Stimulated activated naive B cell treated with anti-CD40 and anti-IgM and Interleukin-4, amounts not matched to agents 10 μg/mL and 1 μg/mL and 100 μg/mL, for 72 hours (primary cell): ENCODE results near the gene STAT4.

Source experiments
- ATAC-seq, 2 donors: fragments of 150-1000 bp; cut with Tn5 transposase; replicated peaks; 2 replicates each; pipeline ENCODE4 v1.10.0; 2021; ENCODE audit warnings: moderate library complexity in 1 of 2
- DNase-seq: peaks from one replicate; pipeline ENCODE4 v3.0.0; 2021
- H3K27ac Mint-ChIP-seq: one replicate; pipeline ENCODE4 v1.8.0; 2022; ENCODE audit warnings: mild to moderate bottlenecking, mixed read lengths
- H3K27me3 Mint-ChIP-seq, 2 donors: one replicate each; pipeline ENCODE4 v1.8.0; 2022; ENCODE audit warnings: mixed read lengths in 2 of 2
- H3K36me3 Mint-ChIP-seq, 2 donors: one replicate each; pipeline ENCODE4 v1.8.0; 2022; ENCODE audit warnings: mixed read lengths in 2 of 2, mild to moderate bottlenecking in 1 of 2
- H3K4me1 Mint-ChIP-seq, 2 donors: one replicate each; pipeline ENCODE4 v1.8.0; 2022; ENCODE audit warnings: mixed read lengths in 2 of 2, mild to moderate bottlenecking in 1 of 2
- H3K4me3 Mint-ChIP-seq, 2 donors: one replicate each; pipeline ENCODE4 v1.8.0; 2022; ENCODE audit warnings: mild to moderate bottlenecking in 2 of 2, mixed read lengths in 2 of 2, moderate library complexity in 1 of 2
- H3K9me3 Mint-ChIP-seq, 2 donors: one replicate each; pipeline ENCODE4 v1.8.0; 2022; ENCODE audit warnings: mixed read lengths in 2 of 2, mild to moderate bottlenecking in 1 of 2

The STAT4 gene

GRCh38 chr2:191066197-191066918 lies 84.4 kb downstream of the STAT4 start:
- Mint-ChIP-seq H3K36me3 (peaks cover 45 to 46% of the 10 kb centered on the region in 2 donors), H3K27me3 (no peaks in the 10 kb centered on the region), H3K4me3 (no peak overlapping the region), H3K4me1 (peaks cover 5 to 15% of the 10 kb centered on the region in 2 donors), H3K9me3 (no peaks in the 10 kb centered on the region), H3K27ac (no peak overlapping the region)
- no peak for ATAC-seq
- DNase-seq = no peak

GRCh38 chr2:191065785-191066184 lies 85.0 kb downstream of the STAT4 start:
- Mint-ChIP-seq H3K9me3 (no peaks in the 10 kb centered on the region), H3K27me3 (no peaks in the 10 kb centered on the region), H3K4me1 (peaks cover 5 to 15% of the 10 kb centered on the region in 2 donors), H3K27ac (no peak overlapping the region), H3K36me3 (peaks cover 47 to 49% of the 10 kb centered on the region in 2 donors), H3K4me3 (no peak overlapping the region)
- DNase-seq (no peak), ATAC-seq (no peak)

GRCh38 chr2:191064590-191064989 lies 86.2 kb downstream of the STAT4 start:
- no peak overlapping the region for H3K27ac Mint-ChIP-seq
- no peak overlapping the region for H3K4me3 Mint-ChIP-seq
- no peak for ATAC-seq
- no peak for DNase-seq
- H3K27me3 Mint-ChIP-seq = no peaks in the 10 kb centered on the region
- H3K36me3 Mint-ChIP-seq = peaks cover 43 to 44% of the 10 kb centered on the region in 2 donors
- H3K9me3 Mint-ChIP-seq = no peaks in the 10 kb centered on the region
- peaks cover 4 to 15% of the 10 kb centered on the region in 2 donors for H3K4me1 Mint-ChIP-seq

- ATAC-seq (no peak), DNase-seq (no peak)
- no peak overlapping the region for H3K4me3 Mint-ChIP-seq
- peaks cover 4 to 15% of the 10 kb centered on the region in 2 donors for H3K4me1 Mint-ChIP-seq
- H3K27me3 Mint-ChIP-seq = no peaks in the 10 kb centered on the region
- no peaks in the 10 kb centered on the region for H3K9me3 Mint-ChIP-seq
- peaks cover 43 to 44% of the 10 kb centered on the region in 2 donors for H3K36me3 Mint-ChIP-seq
- no peak overlapping the region for H3K27ac Mint-ChIP-seq
Observed at GRCh38 chr2:191063584-191063983, 87.2 kb downstream of the STAT4 start.

GRCh38 chr2:191061381-191061980 lies 89.3 kb downstream of the STAT4 start:
- H3K27ac Mint-ChIP-seq = no peak overlapping the region
- H3K4me1 Mint-ChIP-seq = peaks cover 4 to 10% of the 10 kb centered on the region in 2 donors
- H3K4me3 Mint-ChIP-seq = no peak overlapping the region
- peaks cover 41 to 45% of the 10 kb centered on the region in 2 donors for H3K36me3 Mint-ChIP-seq
- no peaks in the 10 kb centered on the region for H3K27me3 Mint-ChIP-seq
- ATAC-seq (no peak), DNase-seq (no peak)
- no peaks in the 10 kb centered on the region for H3K9me3 Mint-ChIP-seq

- no peak overlapping the region for H3K4me3 Mint-ChIP-seq
- H3K4me1 Mint-ChIP-seq = peaks cover 0 to 6% of the 10 kb centered on the region in 2 donors
- H3K9me3 Mint-ChIP-seq = no peaks in the 10 kb centered on the region
- H3K27ac Mint-ChIP-seq = no peak overlapping the region
- H3K36me3 Mint-ChIP-seq = peaks cover 33 to 40% of the 10 kb centered on the region in 2 donors
- no peak for DNase-seq
- no peaks in the 10 kb centered on the region for H3K27me3 Mint-ChIP-seq
- ATAC-seq = no peak
Observed at GRCh38 chr2:191059308-191059707, 91.5 kb downstream of the STAT4 start.

- no peak overlapping the region for H3K4me3 Mint-ChIP-seq
- H3K27ac Mint-ChIP-seq = no peak overlapping the region
Observed at GRCh38 chr2:191056228-191056627, 94.6 kb downstream of the STAT4 start.

GRCh38 chr2:191053256-191053655 lies 97.5 kb downstream of the STAT4 start:
- no peak overlapping the region for H3K27ac Mint-ChIP-seq
- H3K9me3 Mint-ChIP-seq = no peaks in the 10 kb centered on the region
- peaks cover 2 to 6% of the 10 kb centered on the region in 2 donors for H3K4me1 Mint-ChIP-seq
- peaks cover 3% of the 10 kb centered on the region in 2 donors for H3K36me3 Mint-ChIP-seq
- DNase-seq = no peak
- no peaks in the 10 kb centered on the region for H3K27me3 Mint-ChIP-seq
- ATAC-seq = no peak
- no peak overlapping the region for H3K4me3 Mint-ChIP-seq

More at GRCh38 chr2:191056228-191056627, 94.6 kb downstream of the STAT4 start:
- DNase-seq (no peak), ATAC-seq (no peak)
- H3K36me3 Mint-ChIP-seq = peaks cover 12 to 15% of the 10 kb centered on the region in 2 donors
- peaks cover 0 to 6% of the 10 kb centered on the region in 2 donors for H3K4me1 Mint-ChIP-seq
- no peaks in the 10 kb centered on the region for H3K27me3 Mint-ChIP-seq
- H3K9me3 Mint-ChIP-seq = no peaks in the 10 kb centered on the region

GRCh38 chr2:191051825-191052778 lies 98.7 kb downstream of the STAT4 start:
- no peaks in the 10 kb centered on the region for H3K9me3 Mint-ChIP-seq
- H3K27me3 Mint-ChIP-seq = no peaks in the 10 kb centered on the region
- H3K4me1 Mint-ChIP-seq = peaks cover 2 to 6% of the 10 kb centered on the region in 2 donors
- peaks cover 2 to 3% of the 10 kb centered on the region in 2 donors for H3K36me3 Mint-ChIP-seq
- H3K27ac Mint-ChIP-seq = no peak overlapping the region
- ATAC-seq (peak; percentile 70 to 71), DNase-seq (no peak)
- no peak overlapping the region for H3K4me3 Mint-ChIP-seq

GRCh38 chr2:191051177-191051576 lies 99.6 kb downstream of the STAT4 start:
- no peak overlapping the region for H3K27ac Mint-ChIP-seq
- no peaks in the 10 kb centered on the region for H3K9me3 Mint-ChIP-seq

GRCh38 chr2:191050640-191050987 lies 100.2 kb downstream of the STAT4 start:
- Mint-ChIP-seq H3K27ac (no peak overlapping the region), H3K9me3 (no peaks in the 10 kb centered on the region)

More at GRCh38 chr2:191051177-191051576, 99.6 kb downstream of the STAT4 start:
- H3K36me3 Mint-ChIP-seq = peaks cover 0 to 5% of the 10 kb centered on the region in 2 donors
- DNase-seq (no peak), ATAC-seq (no peak)
- H3K4me1 Mint-ChIP-seq = peaks cover 2 to 3% of the 10 kb centered on the region in 2 donors
- no peak overlapping the region for H3K4me3 Mint-ChIP-seq
- no peaks in the 10 kb centered on the region for H3K27me3 Mint-ChIP-seq

GRCh38 chr2:191049728-191050639 lies 100.8 kb downstream of the STAT4 start:
- no peak overlapping the region for H3K27ac Mint-ChIP-seq
- no peaks in the 10 kb centered on the region for H3K9me3 Mint-ChIP-seq
- DNase-seq (no peak), ATAC-seq (no peak)
- no peaks in the 10 kb centered on the region for H3K27me3 Mint-ChIP-seq
- no peak overlapping the region for H3K4me3 Mint-ChIP-seq
- H3K4me1 Mint-ChIP-seq = peaks cover 0 to 2% of the 10 kb centered on the region in 2 donors
- peaks cover 0 to 5% of the 10 kb centered on the region in 2 donors for H3K36me3 Mint-ChIP-seq

More at GRCh38 chr2:191050640-191050987, 100.2 kb downstream of the STAT4 start:
- no peak for ATAC-seq
- no peak for DNase-seq
- H3K27me3 Mint-ChIP-seq = no peaks in the 10 kb centered on the region
- H3K36me3 Mint-ChIP-seq = peaks cover 0 to 5% of the 10 kb centered on the region in 2 donors
- H3K4me3 Mint-ChIP-seq = no peak overlapping the region
- peaks cover 0 to 2% of the 10 kb centered on the region in 2 donors for H3K4me1 Mint-ChIP-seq

- H3K4me1 Mint-ChIP-seq = peaks cover 0 to 2% of the 10 kb centered on the region in 2 donors
Observed at GRCh38 chr2:191048073-191048472, 102.7 kb downstream of the STAT4 start.

More at GRCh38 chr2:191048073-191048472, 102.7 kb downstream of the STAT4 start:
- peaks cover 0 to 5% of the 10 kb centered on the region in 2 donors for H3K9me3 Mint-ChIP-seq
- no peak overlapping the region for H3K27ac Mint-ChIP-seq
- DNase-seq = no peak
- no peak overlapping the region for H3K4me3 Mint-ChIP-seq
- H3K36me3 Mint-ChIP-seq = peaks cover 4 to 11% of the 10 kb centered on the region in 2 donors
- no peak for ATAC-seq
- H3K27me3 Mint-ChIP-seq = peaks cover 0 to 7% of the 10 kb centered on the region in 2 donors
